ENCODE results near the gene PAK4.
A peak's percentile ranks its signal among the peaks of the same experiment; 100 is the strongest.

DNA sequence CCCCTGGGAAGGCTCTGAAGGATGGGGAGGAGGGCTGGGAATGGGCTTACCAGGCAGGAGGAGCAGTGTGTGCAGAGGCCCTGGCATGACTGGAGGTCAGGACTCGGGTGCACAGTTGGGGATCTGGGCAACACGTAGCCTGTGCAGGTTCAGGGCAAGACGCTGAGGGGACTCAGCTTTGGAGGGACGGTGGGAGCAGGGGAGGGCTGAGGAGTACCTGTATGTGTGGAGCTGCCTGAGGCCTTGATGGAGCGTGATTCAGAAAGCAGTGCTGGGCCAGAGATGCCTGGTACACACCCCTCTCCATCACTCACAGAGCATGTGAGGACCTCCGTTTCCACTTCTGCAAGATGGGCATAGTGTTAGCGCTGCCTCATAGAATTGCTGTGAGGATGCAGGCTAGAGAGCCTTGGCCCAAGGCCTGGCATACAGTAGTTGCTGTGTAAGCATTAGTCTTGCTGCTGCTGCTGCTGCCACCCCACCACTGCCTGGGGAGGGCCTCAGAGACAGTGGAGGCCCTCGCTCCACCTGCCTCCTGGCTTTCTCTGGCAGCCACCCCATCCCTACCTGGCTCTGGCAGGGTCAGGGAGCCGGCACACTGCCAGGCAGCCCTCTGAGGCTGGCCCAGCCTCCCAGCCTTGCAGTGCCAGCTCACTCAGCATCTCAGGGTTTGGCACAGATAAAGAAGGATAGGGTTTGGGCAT is 2.4 kb downstream of the PAK4 start:
- TF ChIP-seq POLR2A (IDR thresholded peaks at IDR 0.05), result no peak
- peak in 1 of 7 experiments; percentile 6 for TF ChIP-seq CTCF (IDR thresholded peaks at IDR 0.05)
